HepG2 (cell line): ENCODE results near the gene ABHD1. TPM values are rescaled to one million over a fixed set of nuclear protein-coding genes. Genes with fewer than 3 reads are reported as not detected.

Source experiments
- CEBPB ChIP-seq: IDR thresholded peaks from 2 replicates; pipeline ENCODE4 v1.6.1; 2011; ENCODE audit warnings: low read depth, low read length, improper control_type of control experiment, borderline replicate concordance
- FOXA3 ChIP-seq: IDR thresholded peaks from 2 replicates; pipeline ENCODE4 v1.6.1; 2016; ENCODE audit warnings: missing genetic modification reagents, missing compliant biosample characterization
- FUBP1 ChIP-seq: sonication (generic); formaldehyde crosslinking; IDR thresholded peaks from 2 replicates; pipeline ENCODE4 v1.5.1; 2020; ENCODE audit warnings: missing genetic modification reagents, mild to moderate bottlenecking, borderline replicate concordance
- GABPA ChIP-seq, 2 experiments: IDR thresholded peaks; 2 replicates each; pipeline ENCODE4 v1.6.1; 2011 to 2016; ENCODE audit warnings: low read depth in 2 of 2, low read length in 1 of 2, missing biosample characterization in 1 of 2, missing genetic modification characterization in 1 of 2
- HNF1A ChIP-seq, 2 experiments: sonication (generic) in 1 of 2; formaldehyde crosslinking in 1 of 2; IDR thresholded peaks; 2 replicates each; pipeline versions ENCODE4 v1.4.0 to v1.6.1; 2016 to 2020; ENCODE audit warnings: borderline replicate concordance in 1 of 2, low read depth in 1 of 2, mild to moderate bottlenecking in 1 of 2, missing genetic modification reagents in 1 of 2
- JUND ChIP-seq: sonication (generic); formaldehyde crosslinking; IDR thresholded peaks from 2 replicates; pipeline ENCODE4 v1.8.0; 2022; ENCODE audit warnings: mild to moderate bottlenecking, missing genetic modification reagents
- MAF1 ChIP-seq: sonication (generic); formaldehyde crosslinking; IDR thresholded peaks from 2 replicates; pipeline ENCODE4 v1.5.0; 2020; ENCODE audit warnings: missing genetic modification reagents, borderline replicate concordance
- MTF2 ChIP-seq: sonication (generic); formaldehyde crosslinking; IDR thresholded peaks from 2 replicates; pipeline ENCODE4 v1.5.0; 2020; ENCODE audit warnings: missing genetic modification reagents, borderline replicate concordance
- RBFOX2 ChIP-seq: fragments of 200-400 bp; formaldehyde crosslinking; IDR thresholded peaks from 2 replicates; pipeline ENCODE4 v1.6.1; 2017; ENCODE audit warnings: low read depth, mild to moderate bottlenecking, low read length
- RNF219 ChIP-seq: sonication (generic); formaldehyde crosslinking; IDR thresholded peaks from 2 replicates; pipeline ENCODE4 v1.5.0; 2020; ENCODE audit warnings: mild to moderate bottlenecking, missing genetic modification reagents
- SNAPC5 ChIP-seq: sonication (generic); formaldehyde crosslinking; IDR thresholded peaks from 2 replicates; pipeline ENCODE4 v1.8.1; 2023; ENCODE audit warnings: mild to moderate bottlenecking, missing genetic modification reagents, borderline replicate concordance
- SP5 ChIP-seq: IDR thresholded peaks from 2 replicates; pipeline ENCODE4 v1.6.1; 2016; ENCODE audit warnings: low read depth, borderline replicate concordance
- ZBTB42 ChIP-seq: sonication (generic); formaldehyde crosslinking; IDR thresholded peaks from 2 replicates; pipeline ENCODE4 v1.5.0; 2020; ENCODE audit warnings: mild to moderate bottlenecking, missing genetic modification reagents
- ZFP36L1 ChIP-seq: sonication (generic); formaldehyde crosslinking; IDR thresholded peaks from 2 replicates; pipeline ENCODE4 v1.8.0; 2022; ENCODE audit warnings: mild to moderate bottlenecking, missing genetic modification reagents, moderate library complexity
- ZKSCAN8 ChIP-seq: IDR thresholded peaks from 2 replicates; pipeline ENCODE4 v1.6.1; 2016; ENCODE audit warnings: borderline replicate concordance, missing genetic modification reagents, missing compliant biosample characterization
- ZNF10 ChIP-seq: sonication (generic); formaldehyde crosslinking; IDR thresholded peaks from 2 replicates; pipeline ENCODE4 v1.4.0; 2020; ENCODE audit warnings: mild to moderate bottlenecking, low read depth, missing genetic modification reagents, borderline replicate concordance
- ZNF644 ChIP-seq: IDR thresholded peaks from 2 replicates; pipeline ENCODE4 v1.6.1; 2016; ENCODE audit warnings: low read depth
- ZNF761 ChIP-seq: sonication (generic); formaldehyde crosslinking; conservative IDR thresholded peaks from 2 replicates; pipeline ENCODE4 v1.4.0; 2020; ENCODE audit warnings: mild to moderate bottlenecking, missing genetic modification reagents
- ZNF816 ChIP-seq: sonication (generic); formaldehyde crosslinking; IDR thresholded peaks from 2 replicates; pipeline ENCODE4 v1.8.0; 2022; ENCODE audit warnings: missing genetic modification reagents, mild to moderate bottlenecking, borderline replicate concordance
- polyA plus RNA-seq, 8 experiments: library from polyadenylated mRNA; depleted of rRNA in 3 of 8; stranded (reverse) in 7 of 8; unstranded in 1 of 8; fragments of >200 nt; fragmentation: Illumina TruSeq in 4 of 8; extraction: Trizol in 4 of 8; gene quantifications; 2 replicates each; pipeline versions ENCODE4 v1.2.1 to v1.2.3, GENCODE V29; 2011 to 2016; ENCODE audit warnings: low read depth in 4 of 8, missing spikeins in 1 of 8, mixed read lengths in 1 of 8; ENCODE audit not compliant: insufficient read depth in 1 of 8
- total RNA-seq, 5 experiments: library from RNA; depleted of rRNA; stranded (reverse); fragments of >200 nt; fragmentation: Illumina TruSeq; extraction: Trizol; gene quantifications; 2 replicates each; pipeline ENCODE4 v1.2.3, GENCODE V29; 2016; ENCODE audit warnings: low read depth in 1 of 5

Gene ABHD1
- total and polyA plus RNA-seq, 2 of the 13 experiments (the other 11 are each of a cell fraction or from before 2014, with no cell fraction given) = 0.04 to 0.81 TPM

DNA sequence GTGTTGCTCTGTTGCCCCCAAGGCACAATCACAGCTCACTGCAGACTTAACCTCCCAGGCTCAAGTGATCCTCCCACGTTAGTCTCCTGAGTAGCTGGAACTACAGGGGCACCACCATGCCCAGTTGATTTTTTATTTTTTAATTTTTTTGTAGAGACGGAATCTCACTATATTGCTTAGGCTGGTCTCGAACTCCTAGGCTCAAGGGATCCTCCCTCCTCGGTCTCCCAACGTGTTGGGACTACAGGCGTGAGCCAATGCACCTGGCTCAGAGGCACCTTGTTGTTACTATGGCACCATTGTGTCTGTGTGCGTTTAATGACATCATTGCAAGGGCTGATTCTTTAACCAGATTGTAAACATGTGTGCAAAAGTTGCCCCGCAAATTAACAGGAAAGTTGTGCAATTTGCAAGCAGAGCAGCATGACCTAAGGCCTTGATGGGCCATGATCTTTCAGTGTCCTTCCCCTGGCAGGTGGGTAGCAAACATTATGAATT is 47.8 kb downstream of the ABHD1 start (continued):
- peak; percentile 98 for TF ChIP-seq ZKSCAN8
- TF ChIP-seq FOXA3 (CRISPR knock-in tag) = peak; percentile 100
- TF ChIP-seq ZNF761 (CRISPR knock-in tag) = no peak
- TF ChIP-seq FUBP1 (CRISPR knock-in tag) = peak; percentile 81; the same call in 1 of the 2 replicates
- TF ChIP-seq CEBPB = peak; percentile 100
- peak; percentile 54; the same call in 1 of the 2 replicates for TF ChIP-seq SP5 (CRISPR knock-in tag)
- TF ChIP-seq RBFOX2 = no peak
- TF ChIP-seq MTF2 (CRISPR knock-in tag) = no peak
- TF ChIP-seq RNF219 (CRISPR knock-in tag) = peak; percentile 98; the same call in 1 of the 2 replicates
- TF ChIP-seq ZNF10 = no peak
- TF ChIP-seq SNAPC5 (CRISPR knock-in tag) = 0 out of 2 replicates have a peak, but pooled peaks have one; percentile 36
- TF ChIP-seq ZNF816 (CRISPR knock-in tag) = peak; percentile 73; the same call in 1 of the 2 replicates
- TF ChIP-seq MAF1 = no peak
- TF ChIP-seq ZFP36L1 (CRISPR knock-in tag) = peak; percentile 91; the same call in 1 of the 2 replicates
- no peak for TF ChIP-seq GABPA (IDR thresholded peaks at IDR 0.05; ENCODE audit: low read depth, low read length)
- TF ChIP-seq GABPA (CRISPR knock-in tag; IDR thresholded peaks at IDR 0.05; ENCODE audit: low read depth) = peak; percentile 60; the same call in 1 of the 2 replicates
- peak; percentile 82 for TF ChIP-seq HNF1A (IDR thresholded peaks at IDR 0.05; ENCODE audit: low read depth)
- TF ChIP-seq HNF1A (CRISPR knock-in tag; IDR thresholded peaks at IDR 0.05; ENCODE audit: borderline replicate concordance) = peak; percentile 44; the same call in 1 of the 2 replicates
- peak; percentile 97 for TF ChIP-seq ZNF644 (CRISPR knock-in tag)
- 0 out of 2 replicates have a peak, but pooled peaks have one; percentile 34 for TF ChIP-seq ZBTB42 (CRISPR knock-in tag)
- TF ChIP-seq JUND = peak; percentile 89
